Mesenchymal stem cell (in vitro differentiated cells and primary cell): ENCODE results near the gene TMCO5A.
A peak's percentile ranks its signal among the peaks of the same experiment; 100 is the strongest.

Experiments used
- DNase-seq: peaks from one replicate; pipeline ENCODE4 v3.0.0-alpha.2; 2013
- H2AFZ ChIP-seq: one replicate; pipeline ENCODE4 v1.6.1; 2013; ENCODE audit warnings: low read depth, mild to moderate bottlenecking, control low read depth, inconsistent platforms, low read length, moderate library complexity
- H2AK5ac ChIP-seq: 2 replicates; pipeline ENCODE4 v1.6.1; 2013; ENCODE audit warnings: low read length, moderate library complexity, mild to moderate bottlenecking, inconsistent platforms; ENCODE audit not compliant: severe bottlenecking
- H2BK120ac ChIP-seq: one replicate; pipeline ENCODE4 v1.6.1; 2013; ENCODE audit warnings: low read depth, mild to moderate bottlenecking, inconsistent platforms, low read length, moderate library complexity
- H2BK12ac ChIP-seq, 2 experiments: one replicate each; pipeline ENCODE4 v1.6.1; 2013; ENCODE audit warnings: inconsistent platforms in 2 of 2, low read length in 2 of 2, mild to moderate bottlenecking in 2 of 2, moderate library complexity in 2 of 2, control low read depth in 1 of 2
- H2BK15ac ChIP-seq: one replicate; pipeline ENCODE4 v1.6.1; 2013; ENCODE audit warnings: mild to moderate bottlenecking, low read depth, inconsistent platforms; ENCODE audit not compliant: poor library complexity, severe bottlenecking
- H2BK5ac ChIP-seq: 2 replicates; pipeline ENCODE4 v1.6.1; 2013; ENCODE audit warnings: low read depth, mild to moderate bottlenecking, low read length, control low read depth, inconsistent platforms; ENCODE audit not compliant: poor library complexity, severe bottlenecking
- H3K14ac ChIP-seq, 2 experiments: one replicate each; pipeline ENCODE4 v1.6.1; 2013; ENCODE audit warnings: inconsistent platforms in 2 of 2, low read length in 2 of 2, control low read depth in 1 of 2, mild to moderate bottlenecking in 1 of 2, moderate library complexity in 1 of 2
- H3K18ac ChIP-seq, 2 experiments: one replicate each; pipeline ENCODE4 v1.6.1; 2013; ENCODE audit warnings: inconsistent platforms in 2 of 2, low read length in 2 of 2, control low read depth in 1 of 2, low read depth in 1 of 2, mild to moderate bottlenecking in 1 of 2
- H3K23ac ChIP-seq, 2 experiments: one replicate each; pipeline ENCODE4 v1.6.1; 2013; ENCODE audit warnings: inconsistent platforms in 2 of 2, low read length in 2 of 2, mild to moderate bottlenecking in 2 of 2, moderate library complexity in 2 of 2, control low read depth in 1 of 2
- H3K27ac ChIP-seq: 2 replicates; pipeline ENCODE4 v1.5.1; 2013; ENCODE audit warnings: mild to moderate bottlenecking, moderate library complexity, low read length, control low read depth, inconsistent platforms; ENCODE audit not compliant: poor library complexity, severe bottlenecking
- H3K27me3 ChIP-seq, 2 experiments: 2 replicates each; pipeline versions ENCODE4 v1.6.1 to v1.7.0; 2013; ENCODE audit warnings: low read length in 2 of 2, mild to moderate bottlenecking in 2 of 2, moderate library complexity in 2 of 2, control low read depth in 1 of 2, inconsistent platforms in 1 of 2; ENCODE audit not compliant: control insufficient read depth in 1 of 2, insufficient read depth in 1 of 2
- H3K36me3 ChIP-seq, 2 experiments: 2 replicates each; pipeline versions ENCODE4 v1.6.1 to v1.7.0; 2013; ENCODE audit warnings: low read length in 2 of 2, control low read depth in 1 of 2, inconsistent platforms in 1 of 2, low read depth in 1 of 2, mild to moderate bottlenecking in 1 of 2; ENCODE audit not compliant: insufficient read depth in 2 of 2, control insufficient read depth in 1 of 2
- H3K4ac ChIP-seq, 2 experiments: one replicate each; pipeline ENCODE4 v1.6.1; 2013; ENCODE audit warnings: inconsistent platforms in 2 of 2, low read length in 2 of 2, mild to moderate bottlenecking in 2 of 2, moderate library complexity in 2 of 2, control low read depth in 1 of 2, low read depth in 1 of 2
- H3K4me1 ChIP-seq: 2 replicates; pipeline ENCODE4 v1.6.1; 2013; ENCODE audit warnings: low read depth, low read length, control low read depth; ENCODE audit not compliant: control insufficient read depth, insufficient read depth
- H3K4me2 ChIP-seq: 2 replicates; pipeline ENCODE4 v1.6.1; 2013; ENCODE audit warnings: low read length, mild to moderate bottlenecking, inconsistent platforms; ENCODE audit not compliant: poor library complexity, severe bottlenecking
- H3K4me3 ChIP-seq, 2 experiments: 2 replicates each; pipeline versions ENCODE4 v1.5.1 to v1.7.0; 2013; ENCODE audit warnings: low read length in 2 of 2, mild to moderate bottlenecking in 2 of 2, control low read depth in 1 of 2, low read depth in 1 of 2; ENCODE audit not compliant: insufficient read depth in 1 of 2
- H3K79me1 ChIP-seq: replicated peaks from 2 replicates; pipeline ENCODE4 v1.6.1; 2013; ENCODE audit warnings: mild to moderate bottlenecking, control low read depth, low read length, inconsistent platforms; ENCODE audit not compliant: poor library complexity, severe bottlenecking
- H3K9ac ChIP-seq: 2 replicates; pipeline ENCODE4 v1.7.0; 2013; ENCODE audit warnings: mild to moderate bottlenecking, low read length, moderate library complexity
- H3K9me3 ChIP-seq: 2 replicates; pipeline ENCODE4 v1.7.0; 2013; ENCODE audit warnings: mild to moderate bottlenecking, low read length; ENCODE audit not compliant: control insufficient read depth
- H4K8ac ChIP-seq: one replicate; pipeline ENCODE4 v1.6.1; 2013; ENCODE audit warnings: inconsistent platforms, mild to moderate bottlenecking, low read length, moderate library complexity
- H4K91ac ChIP-seq: one replicate; pipeline ENCODE4 v1.6.1; 2013; ENCODE audit warnings: mild to moderate bottlenecking, low read length, inconsistent platforms
- WGBS: methylation state at CpG from one replicate; pipeline ENCODE4 v1.1.7; 2013; ENCODE audit warnings: mixed read lengths; 5-methylcytosine and 5-hydroxymethylcytosine counted together

Gene TMCO5A

GRCh38 chr15:37893309-37893708 is 41.1 kb upstream of the TMCO5A start:
- Histone ChIP-seq H2BK5ac (no peak overlapping the region), H2AK5ac (no peak overlapping the region), H2BK15ac (no peak overlapping the region), H4K8ac (no peak overlapping the region), H3K27me3 (no peaks in the 10 kb centered on the region), H3K9ac (no peak overlapping the region), H3K27ac (no peak overlapping the region), H3K14ac (no peak overlapping the region), H3K79me1 (no peaks in the 10 kb centered on the region), H3K4ac (no peak overlapping the region), H4K91ac (no peak overlapping the region), H3K4me1 (peaks cover under 1% of the 10 kb centered on the region), H3K4me2 (no peak overlapping the region), H3K18ac (no peak overlapping the region), H2BK12ac (no peak overlapping the region), H3K9me3 (no peaks in the 10 kb centered on the region), H3K36me3 (no peaks in the 10 kb centered on the region), H3K4me3 (no peak overlapping the region), H2AFZ (no peak overlapping the region), H3K23ac (no peak overlapping the region), H2BK120ac (no peak overlapping the region)
- DNase-seq: no peak

GRCh38 chr15:37898362-37898761 is 36.1 kb upstream of the TMCO5A start:
- 100% methylated on average over 2 of the region's 2 CpGs for whole genome bisulfite sequencing
- Histone ChIP-seq H2BK5ac (no peak overlapping the region), H3K14ac (no peak overlapping the region), H3K4me1 (peaks cover 6% of the 10 kb centered on the region), H3K23ac (no peak overlapping the region), H3K79me1 (no peaks in the 10 kb centered on the region), H3K4ac (peak overlapping the region in 1 of 2 experiments; percentile 41), H3K4me3 (no peak overlapping the region), H3K4me2 (no peak overlapping the region), H2BK15ac (no peak overlapping the region), H4K91ac (no peak overlapping the region), H4K8ac (no peak overlapping the region), H3K36me3 (no peaks in the 10 kb centered on the region), H2BK120ac (no peak overlapping the region), H2BK12ac (no peak overlapping the region), H2AK5ac (no peak overlapping the region), H3K9ac (no peak overlapping the region), H2AFZ (no peak overlapping the region), H3K27ac (no peak overlapping the region), H3K18ac (no peak overlapping the region), H3K9me3 (no peaks in the 10 kb centered on the region), H3K27me3 (no peaks in the 10 kb centered on the region)
- DNase-seq: no peak

GRCh38 chr15:37900326-37901221 is 33.9 kb upstream of the TMCO5A start:
- H3K79me1 ChIP-seq: no peaks in the 10 kb centered on the region
- H3K36me3 ChIP-seq: no peaks in the 10 kb centered on the region
- peak overlapping the region; percentile 72 to 94 for H2BK12ac ChIP-seq
- peak overlapping the region; percentile 44 for H2AFZ ChIP-seq
- H4K91ac ChIP-seq: peak overlapping the region; percentile 59
- peak overlapping the region; percentile 74 to 92 for H3K18ac ChIP-seq
- no peak overlapping the region for H3K23ac ChIP-seq
- H3K14ac ChIP-seq: peak overlapping the region in 1 of 2 experiments; percentile 48
- H3K4ac ChIP-seq: peak overlapping the region; percentile 35 to 86
- no peak overlapping the region for H3K9ac ChIP-seq
- peaks cover 6% of the 10 kb centered on the region for H3K4me1 ChIP-seq
- 12% methylated on average over 6 of the region's 7 CpGs for WGBS
- H3K4me3 ChIP-seq: no peak overlapping the region
- H3K9me3 ChIP-seq: no peaks in the 10 kb centered on the region
- H4K8ac ChIP-seq: peak overlapping the region; percentile 58
- DNase-seq: peak; percentile 84
- no peaks in the 10 kb centered on the region for H3K27me3 ChIP-seq
- peak overlapping the region; percentile 94 for H2BK120ac ChIP-seq
- no peak overlapping the region for H2BK5ac ChIP-seq
- peak overlapping the region; percentile 91 for H3K27ac ChIP-seq
- H2AK5ac ChIP-seq: no peak overlapping the region
- no peak overlapping the region for H2BK15ac ChIP-seq
- H3K4me2 ChIP-seq: peak overlapping the region; percentile 18

GRCh38 chr15:37902126-37902525 is 32.3 kb upstream of the TMCO5A start:
- Histone ChIP-seq H2BK12ac (no peak overlapping the region), H3K4me3 (no peak overlapping the region), H3K27ac (no peak overlapping the region), H3K27me3 (no peaks in the 10 kb centered on the region), H3K4me1 (peaks cover 6% of the 10 kb centered on the region), H3K18ac (no peak overlapping the region), H3K79me1 (no peaks in the 10 kb centered on the region), H3K4me2 (no peak overlapping the region), H3K9ac (no peak overlapping the region), H3K4ac (peak overlapping the region in 1 of 2 experiments; percentile 55), H2AFZ (no peak overlapping the region), H2AK5ac (no peak overlapping the region), H3K23ac (no peak overlapping the region), H4K8ac (no peak overlapping the region), H4K91ac (no peak overlapping the region), H2BK5ac (no peak overlapping the region), H3K36me3 (no peaks in the 10 kb centered on the region), H2BK15ac (no peak overlapping the region), H3K9me3 (no peaks in the 10 kb centered on the region), H2BK120ac (no peak overlapping the region), H3K14ac (no peak overlapping the region)
- no peak for DNase-seq
